Activated T-helper 17 cell treated with anti-CD3 and anti-CD28 coated beads, Interleukin-2, amount 50 U/mL, for 72 hours (primary cell): ENCODE results near the gene BCKDHB. TPM values are rescaled to one million over a fixed set of nuclear protein-coding genes. Genes with fewer than 3 reads are reported as not detected.
A peak's percentile ranks its signal among the peaks of the same experiment; 100 is the strongest.

Experiments
- ATAC-seq: fragments of 150-1000 bp; cut with Tn5 transposase; replicated peaks from 2 replicates; pipeline ENCODE4 v1.10.0; 2021; ENCODE audit warnings: mild to moderate bottlenecking, moderate library complexity
- H3K27ac Mint-ChIP-seq: one replicate; pipeline ENCODE4 v1.8.0; 2022; ENCODE audit warnings: mixed read lengths
- H3K27me3 Mint-ChIP-seq: one replicate; pipeline ENCODE4 v1.8.0; 2022; ENCODE audit warnings: mixed read lengths
- H3K36me3 Mint-ChIP-seq: one replicate; pipeline ENCODE4 v1.8.0; 2022; ENCODE audit warnings: low read depth, mild to moderate bottlenecking, mixed read lengths
- H3K4me1 Mint-ChIP-seq: one replicate; pipeline ENCODE4 v1.8.0; 2022; ENCODE audit warnings: mixed read lengths
- H3K4me3 Mint-ChIP-seq: one replicate; pipeline ENCODE4 v1.8.0; 2022; ENCODE audit warnings: mild to moderate bottlenecking, mixed read lengths
- H3K9me3 Mint-ChIP-seq: one replicate; pipeline ENCODE4 v1.8.0; 2022; ENCODE audit warnings: mixed read lengths
- total RNA-seq, 2 donors: library from RNA; stranded (reverse); gene quantifications; one replicate each; pipeline ENCODE4 v1.2.3, GENCODE V29; 2022

Gene BCKDHB
- total RNA-seq, 2 donors from 2014 or later: 15.9 to 16.0 TPM

DNA sequence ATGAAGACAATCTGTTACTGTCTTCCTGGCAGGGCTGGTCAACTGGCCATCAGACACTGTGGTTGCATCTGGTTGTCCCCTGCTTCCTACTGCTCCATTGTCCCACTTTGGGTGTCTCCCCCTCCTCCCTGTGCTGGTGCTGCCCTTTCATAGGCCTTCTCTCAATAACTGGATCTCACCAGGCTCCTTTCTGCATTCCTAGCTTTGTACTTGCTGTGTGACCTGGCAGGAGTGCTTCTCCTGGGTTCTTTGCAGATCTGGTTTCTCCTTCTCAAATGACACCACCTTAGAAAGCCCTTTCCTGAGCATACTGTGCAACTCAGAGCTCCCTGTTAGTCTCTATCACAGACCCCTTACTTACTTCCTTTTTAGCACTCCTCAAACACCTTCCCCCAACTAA lies 223.0 kb downstream of the BCKDHB start:
- H3K36me3 Mint-ChIP-seq: no peaks in the 10 kb centered on the region
- no peak overlapping the region for H3K27ac Mint-ChIP-seq
- no peak for ATAC-seq
- no peaks in the 10 kb centered on the region for H3K9me3 Mint-ChIP-seq
- H3K27me3 Mint-ChIP-seq: no peaks in the 10 kb centered on the region
- H3K4me3 Mint-ChIP-seq: no peak overlapping the region
- no peaks in the 10 kb centered on the region for H3K4me1 Mint-ChIP-seq

DNA sequence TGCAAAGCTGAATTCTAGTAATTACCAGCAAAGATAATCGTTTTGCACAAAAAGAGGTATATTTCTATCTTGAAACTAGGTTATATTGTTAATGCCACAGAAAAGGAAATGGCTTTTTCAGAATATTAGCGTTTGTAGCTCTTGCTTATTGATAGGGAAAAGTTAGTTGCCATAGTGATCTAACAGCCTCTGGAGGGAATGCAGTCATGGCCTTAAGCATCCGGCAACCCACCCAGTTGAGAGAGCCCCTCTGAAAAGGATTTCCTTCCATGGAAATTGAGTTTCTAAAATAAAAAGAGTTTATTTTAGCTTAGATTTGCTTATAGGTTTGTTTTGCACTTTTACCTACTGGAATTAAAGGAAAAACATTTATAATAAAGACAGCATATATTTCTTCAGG lies 224.5 kb downstream of the BCKDHB start:
- H3K9me3 Mint-ChIP-seq: no peaks in the 10 kb centered on the region
- no peak for ATAC-seq
- no peaks in the 10 kb centered on the region for H3K27me3 Mint-ChIP-seq
- no peak overlapping the region for H3K27ac Mint-ChIP-seq
- no peaks in the 10 kb centered on the region for H3K4me1 Mint-ChIP-seq
- H3K4me3 Mint-ChIP-seq: no peak overlapping the region
- no peaks in the 10 kb centered on the region for H3K36me3 Mint-ChIP-seq

DNA sequence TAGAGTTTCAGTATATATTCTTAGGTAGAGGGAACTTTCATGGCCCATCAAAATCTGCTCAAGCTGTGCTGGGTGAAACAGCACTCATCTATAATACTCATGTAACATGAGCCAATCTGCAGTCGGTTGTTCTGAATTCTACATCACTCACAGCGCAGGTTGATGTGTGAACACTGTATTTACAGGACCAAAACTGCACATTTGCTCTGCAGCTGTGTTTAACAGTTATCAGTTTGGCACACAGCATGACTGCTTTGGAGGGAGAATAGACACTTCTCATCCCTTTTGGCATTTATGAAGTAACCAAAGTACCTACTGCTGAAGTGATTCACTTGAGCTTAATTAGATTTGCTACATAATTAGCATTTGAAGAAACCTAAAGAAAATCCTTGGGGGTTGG lies 225.1 kb downstream of the BCKDHB start:
- no peaks in the 10 kb centered on the region for H3K9me3 Mint-ChIP-seq
- H3K27me3 Mint-ChIP-seq: no peaks in the 10 kb centered on the region
- H3K4me1 Mint-ChIP-seq: no peaks in the 10 kb centered on the region
- H3K27ac Mint-ChIP-seq: no peak overlapping the region
- H3K36me3 Mint-ChIP-seq: no peaks in the 10 kb centered on the region
- no peak for ATAC-seq
- no peak overlapping the region for H3K4me3 Mint-ChIP-seq

DNA sequence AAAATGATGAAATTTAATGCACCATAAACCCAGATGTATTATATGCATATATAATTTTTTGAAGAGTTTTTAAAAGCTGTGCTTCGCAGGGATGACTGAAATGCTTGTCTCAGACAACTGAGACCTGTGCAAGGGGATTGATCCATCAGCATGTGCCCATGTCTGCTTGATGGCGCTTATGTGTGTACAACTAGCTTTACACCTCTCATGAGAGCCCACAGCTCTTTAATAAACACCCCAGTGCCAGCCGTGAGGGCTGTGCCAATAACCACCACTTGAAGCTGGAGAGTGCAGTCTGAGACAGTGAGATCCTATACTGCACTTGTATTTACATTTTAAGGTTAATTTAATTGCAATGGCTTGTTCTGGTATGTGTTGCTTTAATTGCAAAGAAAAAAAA lies 225.5 kb downstream of the BCKDHB start:
- H3K9me3 Mint-ChIP-seq: no peaks in the 10 kb centered on the region
- no peak overlapping the region for H3K27ac Mint-ChIP-seq
- H3K36me3 Mint-ChIP-seq: no peaks in the 10 kb centered on the region
- no peak for ATAC-seq
- no peaks in the 10 kb centered on the region for H3K4me1 Mint-ChIP-seq
- no peak overlapping the region for H3K4me3 Mint-ChIP-seq
- no peaks in the 10 kb centered on the region for H3K27me3 Mint-ChIP-seq

DNA sequence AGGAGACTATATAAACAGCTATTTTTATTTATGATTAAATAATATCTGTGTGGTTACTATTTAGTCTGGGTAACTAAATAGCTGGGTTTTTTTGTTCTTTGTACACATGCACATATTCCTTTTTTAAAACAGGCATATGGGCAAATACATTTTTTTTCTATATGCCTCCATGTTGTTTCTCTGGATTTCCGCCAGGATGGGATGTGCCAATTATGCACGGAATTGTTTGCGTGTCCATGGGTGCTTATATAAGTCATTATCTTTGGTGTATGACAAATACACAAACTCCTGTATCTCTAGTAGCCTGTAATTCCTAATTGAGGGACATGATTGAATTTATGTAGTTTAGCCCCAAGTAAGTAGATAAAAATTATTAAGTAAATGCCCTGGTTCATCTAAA lies 226.9 kb downstream of the BCKDHB start:
- ATAC-seq: no peak
- Mint-ChIP-seq H3K4me3 (no peak overlapping the region), H3K27me3 (no peaks in the 10 kb centered on the region), H3K4me1 (no peaks in the 10 kb centered on the region), H3K9me3 (no peaks in the 10 kb centered on the region), H3K36me3 (no peaks in the 10 kb centered on the region), H3K27ac (no peak overlapping the region)

DNA sequence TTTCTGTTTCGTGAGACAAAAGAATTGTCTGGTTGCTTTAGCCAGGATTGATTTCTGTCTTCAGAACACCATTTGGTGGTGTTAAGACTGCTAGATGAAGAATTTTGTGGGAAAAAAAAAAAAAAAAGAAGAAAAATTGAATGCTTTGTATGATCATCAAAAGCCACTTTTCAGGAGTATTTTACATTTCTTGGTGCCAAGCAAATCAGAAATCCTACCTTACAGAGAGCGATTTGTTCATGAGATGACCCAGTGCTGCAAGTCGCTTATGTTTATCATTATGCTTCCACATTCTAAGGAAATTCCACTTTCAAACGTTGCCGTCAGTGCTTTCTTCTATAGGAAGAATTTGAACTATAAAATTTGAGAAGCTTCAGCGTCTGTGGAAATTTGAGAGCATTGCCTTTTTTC lies 228.7 kb downstream of the BCKDHB start:
- Mint-ChIP-seq H3K36me3 (no peaks in the 10 kb centered on the region), H3K9me3 (no peaks in the 10 kb centered on the region), H3K27me3 (no peaks in the 10 kb centered on the region), H3K27ac (no peak overlapping the region), H3K4me3 (no peak overlapping the region), H3K4me1 (no peaks in the 10 kb centered on the region)
- ATAC-seq: no peak

DNA sequence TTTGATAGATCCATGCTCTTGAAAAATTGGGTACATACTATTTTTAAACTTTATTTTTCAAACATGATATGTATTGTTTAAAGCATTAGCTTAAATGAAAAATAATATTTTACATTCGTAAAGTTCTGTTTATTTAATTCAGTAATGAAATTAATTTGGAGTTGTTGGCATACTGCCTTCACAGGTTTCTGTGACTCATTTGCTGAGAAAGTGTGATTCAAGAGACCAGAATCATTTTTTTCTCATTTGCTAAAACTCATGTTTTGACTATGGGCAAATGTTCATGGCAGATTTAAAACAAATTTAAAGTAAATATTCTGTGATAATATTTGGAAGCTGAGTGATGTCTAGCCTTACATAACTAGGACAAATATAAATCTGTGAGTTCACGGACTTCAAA lies 230.4 kb downstream of the BCKDHB start:
- no peaks in the 10 kb centered on the region for H3K36me3 Mint-ChIP-seq
- H3K4me3 Mint-ChIP-seq: no peak overlapping the region
- no peak overlapping the region for H3K27ac Mint-ChIP-seq
- no peaks in the 10 kb centered on the region for H3K9me3 Mint-ChIP-seq
- no peaks in the 10 kb centered on the region for H3K27me3 Mint-ChIP-seq
- ATAC-seq: no peak
- no peaks in the 10 kb centered on the region for H3K4me1 Mint-ChIP-seq

DNA sequence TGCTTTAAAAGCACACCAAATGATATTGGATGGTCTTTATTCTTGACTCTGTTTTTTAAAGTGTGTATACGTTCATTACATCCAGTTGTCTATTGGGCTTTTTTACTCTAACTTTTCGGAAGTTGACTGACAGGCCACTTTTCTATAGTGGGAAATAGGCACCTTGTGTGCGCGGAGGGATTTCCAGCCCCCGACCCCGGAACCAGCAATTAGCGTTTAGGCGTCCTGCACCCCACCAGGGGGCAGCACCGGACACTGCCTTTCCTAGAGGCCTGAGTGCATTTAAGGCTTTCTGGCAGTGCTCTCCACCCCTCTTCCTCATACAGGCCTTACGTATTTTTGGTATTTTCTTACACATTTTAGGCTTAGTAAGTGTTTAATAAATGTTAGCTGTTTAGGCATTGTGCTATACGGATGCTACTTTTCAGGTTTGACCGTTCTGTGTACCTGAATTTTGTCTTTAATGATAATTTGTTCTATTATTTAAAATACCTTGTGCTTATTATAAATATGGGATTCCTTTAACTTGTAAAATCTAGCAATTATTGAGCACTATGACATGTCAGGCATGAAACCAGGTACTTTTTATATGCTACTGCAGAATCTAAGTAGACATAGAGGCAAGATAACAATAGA lies 231.8 kb downstream of the BCKDHB start:
- Mint-ChIP-seq H3K4me1 (no peaks in the 10 kb centered on the region), H3K27ac (no peak overlapping the region), H3K4me3 (no peak overlapping the region), H3K9me3 (no peaks in the 10 kb centered on the region), H3K27me3 (no peaks in the 10 kb centered on the region), H3K36me3 (no peaks in the 10 kb centered on the region)
- ATAC-seq: peak; percentile 40

DNA sequence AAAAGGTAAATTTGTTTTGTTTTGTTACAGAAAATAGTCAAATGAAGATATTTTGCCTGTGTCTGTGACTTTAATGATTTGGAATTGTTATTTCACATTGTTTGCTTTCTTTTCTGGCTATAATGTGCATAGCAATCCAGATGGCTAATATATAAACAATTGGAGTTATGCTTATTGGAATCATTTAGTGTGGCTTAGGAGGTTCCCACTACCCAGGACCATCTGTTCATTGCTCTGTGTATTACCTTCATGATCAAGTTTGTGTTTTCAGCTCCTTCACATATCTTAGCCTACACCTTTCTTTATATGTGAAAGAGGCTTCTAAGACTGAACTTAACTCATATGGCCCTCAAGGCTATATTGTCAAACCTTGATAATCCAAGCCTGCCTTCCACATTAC lies 232.9 kb downstream of the BCKDHB start:
- ATAC-seq: no peak
- Mint-ChIP-seq H3K4me1 (no peaks in the 10 kb centered on the region), H3K27ac (no peak overlapping the region), H3K36me3 (no peaks in the 10 kb centered on the region), H3K27me3 (no peaks in the 10 kb centered on the region), H3K9me3 (no peaks in the 10 kb centered on the region), H3K4me3 (no peak overlapping the region)

DNA sequence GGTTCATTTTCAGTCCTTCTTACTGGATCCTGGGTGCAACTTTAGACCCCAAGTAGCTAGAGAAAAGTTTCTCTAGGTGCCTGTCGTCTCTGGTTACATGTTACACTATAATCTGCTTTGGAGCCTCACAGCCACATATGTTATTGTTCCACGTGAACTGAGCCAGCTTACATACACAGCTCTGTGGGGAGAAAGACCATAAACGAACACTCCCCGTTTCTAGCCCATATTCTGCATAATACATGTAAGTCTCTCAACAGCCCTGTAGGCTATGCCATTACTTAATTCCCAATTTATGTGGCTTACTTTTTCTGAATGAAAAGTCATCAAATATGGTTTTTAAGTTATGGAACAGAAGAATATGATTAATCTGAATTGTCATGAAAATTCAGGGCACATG lies 233.8 kb downstream of the BCKDHB start:
- Mint-ChIP-seq H3K27me3 (no peaks in the 10 kb centered on the region), H3K36me3 (no peaks in the 10 kb centered on the region), H3K27ac (no peak overlapping the region), H3K4me1 (no peaks in the 10 kb centered on the region), H3K4me3 (no peak overlapping the region), H3K9me3 (no peaks in the 10 kb centered on the region)
- ATAC-seq: no peak

DNA sequence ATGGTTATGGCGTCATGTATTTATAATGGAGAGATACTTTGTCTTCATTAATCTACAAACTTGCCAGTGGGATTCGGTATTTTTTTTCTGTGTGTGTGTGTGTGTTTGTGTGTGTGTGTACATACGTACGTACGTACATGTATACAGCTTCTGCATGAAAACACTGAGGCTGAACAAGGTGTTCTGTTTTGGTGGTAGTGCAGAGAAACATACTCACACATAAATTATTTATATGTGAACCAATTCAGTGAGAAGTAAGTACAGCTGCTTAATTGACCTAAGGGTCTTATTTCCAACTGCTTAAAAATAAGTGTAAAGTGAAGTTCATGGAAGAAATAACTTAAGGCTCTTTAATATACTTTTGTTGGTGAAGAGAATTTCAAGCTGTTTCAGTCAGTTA lies 234.2 kb downstream of the BCKDHB start:
- Mint-ChIP-seq H3K27ac (no peak overlapping the region), H3K27me3 (no peaks in the 10 kb centered on the region), H3K4me1 (no peaks in the 10 kb centered on the region), H3K4me3 (no peak overlapping the region), H3K9me3 (no peaks in the 10 kb centered on the region), H3K36me3 (no peaks in the 10 kb centered on the region)
- no peak for ATAC-seq

DNA sequence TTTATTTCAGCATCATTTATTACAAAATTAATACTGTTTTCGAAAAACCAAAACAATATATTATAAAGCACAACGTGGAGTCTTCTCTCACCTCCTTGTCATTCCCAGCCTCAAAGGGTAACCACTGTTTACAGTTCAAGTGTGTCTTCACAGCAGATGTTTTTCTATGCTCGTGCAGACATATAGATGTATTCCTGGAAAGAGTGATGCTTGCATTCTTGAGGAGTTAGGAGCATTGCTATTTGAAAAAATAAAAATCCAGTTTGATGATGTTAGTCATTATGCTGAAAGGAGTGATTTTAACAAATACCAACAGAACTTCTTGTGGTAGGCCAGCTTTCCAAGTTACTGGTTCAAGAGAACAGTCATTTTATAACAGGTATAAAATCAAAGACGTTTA lies 234.9 kb downstream of the BCKDHB start:
- Mint-ChIP-seq H3K9me3 (no peaks in the 10 kb centered on the region), H3K4me3 (no peak overlapping the region), H3K36me3 (no peaks in the 10 kb centered on the region), H3K27ac (no peak overlapping the region), H3K27me3 (no peaks in the 10 kb centered on the region), H3K4me1 (no peaks in the 10 kb centered on the region)
- no peak for ATAC-seq

DNA sequence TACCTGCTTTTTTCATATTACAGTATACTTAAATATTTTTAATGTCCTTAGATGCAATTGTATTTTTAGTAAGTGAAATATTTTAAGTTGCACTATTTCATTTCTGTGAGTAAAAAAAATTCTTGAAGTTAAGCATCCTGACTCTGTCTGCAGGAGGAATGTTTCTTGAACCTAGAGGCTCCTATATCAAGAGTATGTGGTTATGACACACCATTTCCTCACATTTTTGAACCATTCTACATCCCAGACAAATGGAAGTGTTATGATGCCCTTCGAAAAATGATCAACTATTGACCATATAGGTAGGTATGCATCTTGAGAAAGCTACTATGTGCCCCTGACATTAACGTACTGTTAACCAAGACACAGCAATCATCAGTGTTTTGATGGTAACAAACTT lies 237.0 kb downstream of the BCKDHB start:
- ATAC-seq: no peak
- H3K27ac Mint-ChIP-seq: no peak overlapping the region
- no peaks in the 10 kb centered on the region for H3K4me1 Mint-ChIP-seq
- no peaks in the 10 kb centered on the region for H3K27me3 Mint-ChIP-seq
- H3K36me3 Mint-ChIP-seq: no peaks in the 10 kb centered on the region
- H3K4me3 Mint-ChIP-seq: no peak overlapping the region
- H3K9me3 Mint-ChIP-seq: no peaks in the 10 kb centered on the region

DNA sequence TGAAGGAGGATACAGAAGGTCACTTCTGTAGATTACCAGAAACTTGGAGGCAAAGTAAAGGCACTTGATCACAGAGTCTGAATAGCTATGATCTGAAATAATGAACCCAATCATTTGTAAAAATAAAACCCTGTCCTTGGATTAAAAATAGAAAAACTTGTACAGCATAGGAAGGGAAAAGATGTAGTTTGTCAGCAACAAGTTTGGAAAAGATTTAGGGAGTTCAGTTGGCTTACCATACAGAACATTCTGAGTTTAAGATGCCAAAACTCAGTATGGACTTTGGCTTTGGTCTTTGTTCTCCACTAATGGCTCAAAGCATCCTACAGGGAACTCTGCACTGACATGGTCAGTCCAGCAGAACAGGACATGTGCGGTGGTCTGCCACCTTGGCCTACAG lies 240.6 kb downstream of the BCKDHB start:
- Mint-ChIP-seq H3K36me3 (no peaks in the 10 kb centered on the region), H3K4me3 (no peak overlapping the region), H3K4me1 (no peaks in the 10 kb centered on the region), H3K27me3 (no peaks in the 10 kb centered on the region), H3K9me3 (no peaks in the 10 kb centered on the region), H3K27ac (no peak overlapping the region)
- ATAC-seq: no peak

DNA sequence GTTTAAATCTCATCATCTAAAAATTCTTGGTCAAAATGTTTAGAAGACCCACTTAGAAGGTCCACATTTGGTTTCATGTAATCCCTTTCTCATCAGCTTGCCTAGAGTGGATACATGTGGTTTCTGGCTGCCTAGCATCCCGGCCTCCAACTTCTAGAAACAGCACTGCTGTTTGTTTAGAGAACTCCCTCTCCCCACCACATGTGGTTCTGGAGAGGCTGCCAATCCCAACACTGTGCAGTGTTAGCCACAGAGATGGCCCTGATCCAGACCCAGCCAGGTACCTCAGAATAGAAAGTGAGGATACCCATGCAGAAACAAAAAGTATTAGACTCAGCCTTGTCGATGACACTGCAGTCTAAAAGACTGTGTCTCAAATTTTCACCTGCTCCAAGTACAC lies 241.8 kb downstream of the BCKDHB start:
- Mint-ChIP-seq H3K4me3 (no peak overlapping the region), H3K9me3 (no peaks in the 10 kb centered on the region), H3K36me3 (no peaks in the 10 kb centered on the region), H3K4me1 (no peaks in the 10 kb centered on the region), H3K27ac (no peak overlapping the region), H3K27me3 (no peaks in the 10 kb centered on the region)
- ATAC-seq: no peak

DNA sequence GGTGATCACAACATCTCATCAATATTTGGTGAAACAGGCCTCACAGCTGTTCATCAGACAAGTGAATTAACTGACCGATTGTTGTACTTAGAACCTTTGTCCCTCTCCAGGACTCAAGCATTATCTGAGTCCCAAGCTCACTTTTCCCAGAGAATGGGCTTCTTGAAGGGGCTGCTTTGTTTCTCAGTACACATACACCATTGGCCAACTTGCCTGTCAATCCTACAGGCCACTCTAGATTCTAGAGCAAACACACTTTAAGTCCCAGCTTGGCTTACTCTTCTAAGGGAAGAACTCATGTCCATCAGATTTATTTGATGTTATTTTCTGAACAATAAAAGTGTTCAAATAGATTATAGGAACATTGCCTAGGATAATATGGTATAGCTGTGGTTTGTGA lies 249.5 kb downstream of the BCKDHB start:
- no peak overlapping the region for H3K4me3 Mint-ChIP-seq
- no peaks in the 10 kb centered on the region for H3K36me3 Mint-ChIP-seq
- no peaks in the 10 kb centered on the region for H3K27me3 Mint-ChIP-seq
- H3K27ac Mint-ChIP-seq: no peak overlapping the region
- H3K4me1 Mint-ChIP-seq: no peaks in the 10 kb centered on the region
- ATAC-seq: no peak
- H3K9me3 Mint-ChIP-seq: no peaks in the 10 kb centered on the region
